Ascending aorta (tissue), 2 donors: ENCODE results near the gene POLD2. TPM values are rescaled to one million over a fixed set of nuclear protein-coding genes. Genes with fewer than 3 reads are reported as not detected.

Source experiments
- DNase-seq, 2 donors: peaks; one replicate each; pipeline ENCODE4 v3.0.0-alpha.2; 2019; ENCODE audit warnings: low spot score in 2 of 2
- H3K27ac ChIP-seq, 2 donors: fragments of 200-600 bp; sonication (generic); one replicate each; pipeline ENCODE4 v1.5.1; 2016 to 2017; ENCODE audit warnings: mild to moderate bottlenecking in 1 of 2
- H3K27me3 ChIP-seq: fragments of 200-600 bp; sonication (generic); one replicate; pipeline ENCODE4 v1.5.1; 2017
- H3K36me3 ChIP-seq, 2 donors: fragments of 200-600 bp; sonication (generic); one replicate each; pipeline ENCODE4 v1.5.1; 2016
- H3K4me1 ChIP-seq, 2 donors: fragments of 200-600 bp; sonication (generic); one replicate each; pipeline ENCODE4 v1.5.1; 2016 to 2017; ENCODE audit warnings: mild to moderate bottlenecking in 1 of 2
- H3K4me3 ChIP-seq, 2 donors: fragments of 200-600 bp; sonication (generic); one replicate each; pipeline ENCODE4 v1.5.1; 2016 to 2017; ENCODE audit warnings: mild to moderate bottlenecking in 1 of 2
- H3K9me3 ChIP-seq, 2 donors: fragments of 200-600 bp; sonication (generic); one replicate each; pipeline ENCODE4 v1.5.1; 2016
- intact Hi-C: fragments of 100-400 bp; cut with DNase I; formaldehyde crosslinking; loops from one replicate; pipeline ENCODE4 v1.15.1; 2023
- total RNA-seq: library from RNA; depleted of rRNA; stranded (reverse); fragments of >200 nt; gene quantifications from one replicate; pipeline ENCODE4 v1.1.0, GENCODE V29; 2016
- TF ChIP-seq, protein P1 (sequence below), 3 experiments: fragments of 200-600 bp in 2 of 3; fragments of 450-650 bp in 1 of 3; sonication (generic) in 2 of 3; IDR thresholded peaks; one replicate each; pipeline ENCODE4 v1.5.1; 2016 to 2019; ENCODE audit warnings: antibody characterized with exemption in 3 of 3, mild to moderate bottlenecking in 1 of 3, moderate library complexity in 1 of 3

POLD2 gene
- total RNA-seq, 1 donor from 2014 or later = 97.0 TPM

DNA sequence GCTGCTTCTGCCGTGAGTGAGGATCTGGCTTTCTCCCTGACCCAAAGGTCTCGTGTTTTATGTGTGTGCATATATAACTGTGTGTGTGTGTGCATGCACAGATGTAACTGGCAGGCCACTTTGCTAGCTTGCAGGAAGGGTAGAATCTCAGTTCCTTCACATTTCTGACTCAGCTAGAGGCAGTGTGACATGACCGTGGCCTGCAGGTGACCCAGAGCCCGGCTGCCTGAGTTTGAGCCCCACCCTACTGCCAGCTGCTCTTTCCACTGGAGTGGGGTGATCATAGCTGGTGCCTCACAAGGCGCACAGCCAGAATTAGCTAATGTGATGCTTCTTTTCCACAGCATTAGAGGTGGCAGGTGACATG lies 27.1 kb upstream of the POLD2 start:
- no peak overlapping the region for H3K27ac ChIP-seq
- DNase-seq = no peak
- no peaks in the 10 kb centered on the region for H3K27me3 ChIP-seq
- H3K36me3 ChIP-seq = no peaks in the 10 kb centered on the region
- H3K4me3 ChIP-seq = no peak overlapping the region
- peaks cover 0 to 4% of the 10 kb centered on the region in 2 donors for H3K4me1 ChIP-seq
- intact Hi-C loops = no loop called here
- TF ChIP-seq, protein P1, sequence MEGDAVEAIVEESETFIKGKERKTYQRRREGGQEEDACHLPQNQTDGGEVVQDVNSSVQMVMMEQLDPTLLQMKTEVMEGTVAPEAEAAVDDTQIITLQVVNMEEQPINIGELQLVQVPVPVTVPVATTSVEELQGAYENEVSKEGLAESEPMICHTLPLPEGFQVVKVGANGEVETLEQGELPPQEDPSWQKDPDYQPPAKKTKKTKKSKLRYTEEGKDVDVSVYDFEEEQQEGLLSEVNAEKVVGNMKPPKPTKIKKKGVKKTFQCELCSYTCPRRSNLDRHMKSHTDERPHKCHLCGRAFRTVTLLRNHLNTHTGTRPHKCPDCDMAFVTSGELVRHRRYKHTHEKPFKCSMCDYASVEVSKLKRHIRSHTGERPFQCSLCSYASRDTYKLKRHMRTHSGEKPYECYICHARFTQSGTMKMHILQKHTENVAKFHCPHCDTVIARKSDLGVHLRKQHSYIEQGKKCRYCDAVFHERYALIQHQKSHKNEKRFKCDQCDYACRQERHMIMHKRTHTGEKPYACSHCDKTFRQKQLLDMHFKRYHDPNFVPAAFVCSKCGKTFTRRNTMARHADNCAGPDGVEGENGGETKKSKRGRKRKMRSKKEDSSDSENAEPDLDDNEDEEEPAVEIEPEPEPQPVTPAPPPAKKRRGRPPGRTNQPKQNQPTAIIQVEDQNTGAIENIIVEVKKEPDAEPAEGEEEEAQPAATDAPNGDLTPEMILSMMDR (IDR thresholded peaks at IDR 0.05) = no peak
- H3K9me3 ChIP-seq = no peaks in the 10 kb centered on the region

DNA sequence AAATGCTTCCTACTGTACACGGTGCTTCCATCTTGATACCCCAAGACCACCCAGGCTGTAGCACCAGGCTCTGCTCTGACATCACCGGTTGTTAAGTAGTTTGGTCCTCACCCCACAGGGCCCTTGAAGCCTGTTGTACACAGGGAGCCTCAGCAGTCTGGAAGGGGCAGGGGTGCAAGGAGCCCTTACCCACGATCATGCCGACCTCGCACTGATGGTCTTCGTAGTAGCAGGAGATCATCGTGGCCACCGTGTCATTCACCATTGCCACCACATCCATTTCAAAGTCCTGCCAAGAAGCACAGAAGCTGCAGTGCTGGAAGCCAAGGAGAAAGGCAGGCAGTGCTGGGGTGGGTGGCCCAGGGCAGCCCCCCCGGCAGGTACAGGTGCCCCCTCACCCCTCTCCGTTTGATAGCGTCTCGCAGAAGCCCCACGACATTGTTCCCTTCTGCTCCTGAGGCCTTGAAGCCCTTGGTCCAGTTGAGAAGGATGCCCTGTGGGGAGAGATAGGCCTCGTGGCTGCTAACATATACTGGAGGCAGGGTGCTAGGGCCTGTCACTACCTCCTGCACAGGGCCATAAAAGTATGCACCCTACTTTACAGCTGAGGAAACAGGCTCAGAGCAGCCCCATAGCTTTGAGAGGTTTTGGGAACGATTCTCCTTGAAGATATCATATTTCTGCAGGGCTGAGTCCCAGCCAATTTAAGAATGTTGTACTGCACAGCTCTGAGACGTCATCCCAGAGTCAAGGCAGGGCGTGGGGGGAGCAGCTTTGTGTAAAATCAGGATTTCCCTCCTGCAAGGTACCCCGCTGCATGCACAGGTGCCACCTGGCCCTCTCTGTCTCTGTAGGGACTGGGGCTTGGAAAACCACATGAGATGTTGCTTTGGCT lies 26.5 kb upstream of the POLD2 start:
- no peaks in the 10 kb centered on the region for H3K27me3 ChIP-seq
- TF ChIP-seq, protein P1 (IDR thresholded peaks at IDR 0.05) = no peak
- no peaks in the 10 kb centered on the region for H3K36me3 ChIP-seq
- H3K4me1 ChIP-seq = peaks cover 0 to 8% of the 10 kb centered on the region in 2 donors
- DNase-seq = no peak
- H3K27ac ChIP-seq = no peak overlapping the region
- no peaks in the 10 kb centered on the region for H3K9me3 ChIP-seq
- intact Hi-C loops = no loop called here
- no peak overlapping the region for H3K4me3 ChIP-seq

DNA sequence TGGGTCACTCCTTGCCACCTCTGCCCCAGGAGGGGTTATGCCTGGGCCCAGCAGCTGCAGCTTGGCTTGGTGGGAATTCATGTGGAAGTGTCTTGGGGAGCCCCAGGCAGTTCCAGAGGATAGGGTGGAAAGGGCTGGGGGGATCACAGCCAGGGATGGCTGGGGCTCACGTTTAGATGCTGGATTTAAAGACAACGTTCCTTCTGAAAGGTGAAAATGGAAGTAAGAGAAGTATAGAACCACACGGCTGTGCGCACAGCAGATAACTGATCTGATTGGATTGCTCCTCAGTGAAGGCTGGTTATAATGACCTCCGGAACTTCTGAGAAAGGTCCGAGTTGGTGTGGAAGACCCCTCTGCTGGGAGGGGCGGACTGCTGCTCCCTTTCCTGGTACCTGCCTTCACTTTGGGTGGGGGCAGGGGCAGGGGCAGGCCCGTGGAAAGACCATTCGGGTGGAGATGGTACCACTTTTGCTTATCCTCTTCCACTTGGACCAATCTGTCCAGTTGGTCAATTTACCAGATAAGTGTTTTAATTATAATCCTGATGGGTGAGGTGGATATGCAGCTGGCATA lies 25.7 kb upstream of the POLD2 start:
- no peak overlapping the region for H3K27ac ChIP-seq
- peaks cover 0 to 8% of the 10 kb centered on the region in 2 donors for H3K4me1 ChIP-seq
- H3K36me3 ChIP-seq = no peaks in the 10 kb centered on the region
- intact Hi-C loops = no loop called here
- H3K9me3 ChIP-seq = no peaks in the 10 kb centered on the region
- DNase-seq = no peak
- TF ChIP-seq, protein P1 (IDR thresholded peaks at IDR 0.05) = no peak
- no peak overlapping the region for H3K4me3 ChIP-seq
- H3K27me3 ChIP-seq = no peaks in the 10 kb centered on the region

DNA sequence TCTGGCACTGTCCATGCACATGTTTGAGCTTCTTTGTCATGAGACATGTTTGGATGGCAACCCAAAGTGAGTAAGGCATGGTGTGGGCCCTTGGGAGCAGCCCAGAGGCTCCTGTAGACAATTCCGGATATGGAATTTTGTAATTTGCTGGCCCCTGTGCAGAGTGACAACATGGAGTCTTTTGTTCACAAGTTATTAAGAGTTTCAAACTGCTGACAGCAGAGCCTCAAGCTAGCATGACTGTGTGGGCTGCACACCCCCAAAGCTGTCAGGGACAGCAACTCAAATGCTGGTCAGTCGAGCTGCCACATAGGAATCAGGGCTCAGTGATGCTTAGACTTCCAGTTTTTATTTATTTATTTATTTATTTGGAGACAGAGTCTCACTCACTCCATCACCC lies 24.8 kb upstream of the POLD2 start:
- no peak overlapping the region for H3K27ac ChIP-seq
- H3K36me3 ChIP-seq = no peaks in the 10 kb centered on the region
- H3K27me3 ChIP-seq = no peaks in the 10 kb centered on the region
- intact Hi-C loops = no loop called here
- no peaks in the 10 kb centered on the region for H3K9me3 ChIP-seq
- no peak for DNase-seq
- H3K4me1 ChIP-seq = peaks cover 0 to 8% of the 10 kb centered on the region in 2 donors
- TF ChIP-seq, protein P1 (IDR thresholded peaks at IDR 0.05) = no peak
- H3K4me3 ChIP-seq = no peak overlapping the region

DNA sequence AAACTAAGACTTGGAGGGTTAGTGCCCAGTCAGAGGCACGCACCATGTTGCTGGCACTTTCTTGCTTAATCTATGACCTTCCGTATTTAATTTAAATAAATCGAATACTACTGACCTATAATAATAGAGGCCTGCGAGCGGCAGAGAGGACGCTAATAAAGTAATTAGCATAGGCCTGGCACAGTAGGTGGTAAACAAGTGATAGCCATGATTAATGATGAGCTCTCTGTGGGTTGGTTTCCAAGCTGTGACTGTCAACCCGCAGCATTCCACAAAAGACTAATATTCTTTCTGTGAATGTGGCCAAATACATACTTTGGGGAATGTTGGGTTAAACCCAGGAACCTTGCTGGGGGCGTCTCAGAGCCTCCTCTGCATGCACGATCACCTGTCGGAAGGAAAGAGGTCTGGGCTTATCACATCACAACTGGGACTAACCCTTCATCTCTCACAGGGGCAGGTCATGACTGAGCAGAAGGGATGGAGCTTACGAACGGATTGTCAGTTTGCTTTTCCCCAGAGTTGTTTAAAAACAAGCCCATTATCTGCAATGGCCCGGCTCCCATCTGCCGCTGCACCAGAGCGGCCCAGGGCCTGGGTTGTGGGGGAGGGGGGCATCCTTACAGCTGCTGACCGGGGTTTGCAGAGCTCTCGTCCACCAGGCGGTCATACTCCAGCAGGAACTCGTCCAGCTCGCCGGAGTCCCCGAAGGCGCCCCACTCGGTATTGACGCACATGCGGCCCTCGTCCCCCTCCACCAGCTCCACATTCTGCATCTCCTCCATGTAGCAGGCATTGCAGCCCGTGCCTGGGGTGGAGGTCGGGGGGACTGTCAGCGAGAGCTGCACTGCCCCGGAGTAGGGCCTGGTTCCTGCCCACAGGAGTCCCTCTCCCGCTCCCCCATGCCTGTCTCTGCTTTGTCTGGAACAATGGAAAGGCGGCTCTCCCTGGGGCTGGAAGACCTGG lies 24.0 kb upstream of the POLD2 start:
- Histone ChIP-seq H3K4me3 (no peak overlapping the region), H3K27me3 (no peaks in the 10 kb centered on the region), H3K36me3 (no peaks in the 10 kb centered on the region), H3K27ac (no peak overlapping the region), H3K9me3 (no peaks in the 10 kb centered on the region), H3K4me1 (peaks cover 0 to 8% of the 10 kb centered on the region in 2 donors)
- no peak for DNase-seq
- intact Hi-C loops = no loop called here
- TF ChIP-seq, protein P1 (IDR thresholded peaks at IDR 0.05) = no peak
